Trophoblast cell (in vitro differentiated cells and primary cell): ENCODE results near the gene NPB.

ENCODE experiments used
- DNase-seq, 2 donors: peaks; one replicate each; pipeline ENCODE4 v3.0.0-alpha.2; 2016
- H2AFZ ChIP-seq: 2 replicates; pipeline ENCODE4 v1.6.1; 2013; ENCODE audit warnings: low read length, moderate library complexity, mild to moderate bottlenecking; ENCODE audit not compliant: insufficient read depth, poor library complexity
- H2AK5ac ChIP-seq: 2 replicates; pipeline ENCODE4 v1.6.1; 2013; ENCODE audit warnings: mild to moderate bottlenecking, low read length
- H2BK120ac ChIP-seq: 2 replicates; pipeline ENCODE4 v1.6.1; 2013; ENCODE audit warnings: low read length, mild to moderate bottlenecking, moderate library complexity; ENCODE audit not compliant: insufficient read depth, poor library complexity
- H2BK12ac ChIP-seq: 2 replicates; pipeline ENCODE4 v1.6.1; 2013; ENCODE audit warnings: mild to moderate bottlenecking, low read length, moderate library complexity
- H2BK5ac ChIP-seq: 2 replicates; pipeline ENCODE4 v1.6.1; 2013; ENCODE audit warnings: low read length, low read depth, moderate library complexity, mild to moderate bottlenecking; ENCODE audit not compliant: poor library complexity
- H3K14ac ChIP-seq: 2 replicates; pipeline ENCODE4 v1.6.1; 2013; ENCODE audit warnings: mild to moderate bottlenecking, low read length
- H3K18ac ChIP-seq: 2 replicates; pipeline ENCODE4 v1.6.1; 2013; ENCODE audit warnings: mild to moderate bottlenecking, low read length
- H3K23ac ChIP-seq: 2 replicates; pipeline ENCODE4 v1.6.1; 2013; ENCODE audit warnings: low read length
- H3K27ac ChIP-seq: 2 replicates; pipeline ENCODE4 v1.5.1; 2013; ENCODE audit warnings: low read depth, mild to moderate bottlenecking, inconsistent platforms, low read length, moderate library complexity
- H3K27me3 ChIP-seq: 2 replicates; pipeline ENCODE4 v1.6.1; 2013; ENCODE audit warnings: inconsistent platforms, mild to moderate bottlenecking, low read length, moderate library complexity; ENCODE audit not compliant: insufficient read depth
- H3K36me3 ChIP-seq, 2 experiments: 1 replicate in 1 of 2; 2 replicates in 1 of 2; pipeline ENCODE4 v1.6.1; 2013; ENCODE audit warnings: low read length in 2 of 2, mild to moderate bottlenecking in 2 of 2, moderate library complexity in 1 of 2; ENCODE audit not compliant: insufficient read depth in 2 of 2, control insufficient read depth in 1 of 2
- H3K4ac ChIP-seq: 2 replicates; pipeline ENCODE4 v1.6.1; 2013; ENCODE audit warnings: low read depth, mild to moderate bottlenecking, low read length, moderate library complexity
- H3K4me1 ChIP-seq, 2 experiments: 1 replicate in 1 of 2; 2 replicates in 1 of 2; pipeline ENCODE4 v1.6.1; 2013; ENCODE audit warnings: low read length in 2 of 2, mild to moderate bottlenecking in 2 of 2, moderate library complexity in 1 of 2; ENCODE audit not compliant: insufficient read depth in 2 of 2, control insufficient read depth in 1 of 2
- H3K4me2 ChIP-seq: 2 replicates; pipeline ENCODE4 v1.6.1; 2013; ENCODE audit warnings: inconsistent platforms, mild to moderate bottlenecking, low read length, moderate library complexity
- H3K4me3 ChIP-seq: 2 replicates; pipeline ENCODE4 v1.5.1; 2013; ENCODE audit warnings: mild to moderate bottlenecking, low read depth, low read length, inconsistent platforms
- H3K79me1 ChIP-seq: one replicate; pipeline ENCODE4 v1.6.1; 2013; ENCODE audit warnings: low read length
- H3K79me2 ChIP-seq: 2 replicates; pipeline ENCODE4 v1.6.1; 2013; ENCODE audit warnings: low read length, mild to moderate bottlenecking; ENCODE audit not compliant: control insufficient read depth, insufficient read depth, poor library complexity
- H3K9ac ChIP-seq: 2 replicates; pipeline ENCODE4 v1.6.1; 2013; ENCODE audit warnings: mild to moderate bottlenecking, low read length
- H3K9me3 ChIP-seq: 2 replicates; pipeline ENCODE4 v1.6.1; 2013; ENCODE audit warnings: low read depth, mild to moderate bottlenecking, control low read depth, inconsistent platforms, low read length; ENCODE audit not compliant: insufficient read depth
- H4K12ac ChIP-seq: 2 replicates; pipeline ENCODE4 v1.6.1; 2013; ENCODE audit warnings: low read depth, mild to moderate bottlenecking, low read length, moderate library complexity
- H4K8ac ChIP-seq: 2 replicates; pipeline ENCODE4 v1.6.1; 2013; ENCODE audit warnings: low read depth, mild to moderate bottlenecking, low read length, moderate library complexity
- H4K91ac ChIP-seq: one replicate; pipeline ENCODE4 v1.6.1; 2013; ENCODE audit warnings: low read depth, mild to moderate bottlenecking, low read length, moderate library complexity
- WGBS: extraction: QIAGEN DNeasy Blood & Tissue Kit; methylation state at CpG from one replicate; pipeline ENCODE4 v1.1.7; 2013; ENCODE audit warnings: missing lambda C conversion rate; ENCODE audit not compliant: insufficient read length, insufficient coverage; ENCODE audit errors: extremely low coverage; 5-methylcytosine and 5-hydroxymethylcytosine counted together

NPB gene

DNA sequence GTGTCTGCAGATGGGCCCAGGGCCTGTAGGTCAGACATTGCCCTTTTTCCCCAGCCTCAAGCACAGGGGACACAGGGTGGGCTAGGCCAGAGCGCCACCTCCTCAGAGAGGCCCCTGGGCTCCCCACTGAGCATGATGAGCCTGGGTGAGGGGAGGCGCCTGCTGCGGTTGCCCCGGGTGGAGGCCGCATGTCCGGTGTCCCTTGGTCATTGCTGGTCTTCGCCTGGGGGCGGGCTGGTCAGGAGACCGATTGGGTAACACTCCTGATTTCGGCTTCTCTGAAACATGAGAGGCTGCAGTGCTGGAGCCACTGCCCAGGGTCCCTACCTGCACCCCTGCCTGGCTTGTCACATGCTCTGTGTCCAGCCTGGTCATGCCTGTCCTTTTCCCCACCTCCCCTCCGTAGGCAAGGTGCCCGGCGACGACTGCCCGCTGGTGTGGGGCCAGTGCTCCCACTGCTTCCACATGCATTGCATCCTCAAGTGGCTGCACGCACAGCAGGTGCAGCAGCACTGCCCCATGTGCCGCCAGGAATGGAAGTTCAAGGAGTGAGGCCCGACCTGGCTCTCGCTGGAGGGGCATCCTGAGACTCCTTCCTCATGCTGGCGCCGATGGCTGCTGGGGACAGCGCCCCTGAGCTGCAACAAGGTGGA, 2.4 kb upstream of the NPB start:
- peak; percentile 54 to 69 for DNase-seq

DNA sequence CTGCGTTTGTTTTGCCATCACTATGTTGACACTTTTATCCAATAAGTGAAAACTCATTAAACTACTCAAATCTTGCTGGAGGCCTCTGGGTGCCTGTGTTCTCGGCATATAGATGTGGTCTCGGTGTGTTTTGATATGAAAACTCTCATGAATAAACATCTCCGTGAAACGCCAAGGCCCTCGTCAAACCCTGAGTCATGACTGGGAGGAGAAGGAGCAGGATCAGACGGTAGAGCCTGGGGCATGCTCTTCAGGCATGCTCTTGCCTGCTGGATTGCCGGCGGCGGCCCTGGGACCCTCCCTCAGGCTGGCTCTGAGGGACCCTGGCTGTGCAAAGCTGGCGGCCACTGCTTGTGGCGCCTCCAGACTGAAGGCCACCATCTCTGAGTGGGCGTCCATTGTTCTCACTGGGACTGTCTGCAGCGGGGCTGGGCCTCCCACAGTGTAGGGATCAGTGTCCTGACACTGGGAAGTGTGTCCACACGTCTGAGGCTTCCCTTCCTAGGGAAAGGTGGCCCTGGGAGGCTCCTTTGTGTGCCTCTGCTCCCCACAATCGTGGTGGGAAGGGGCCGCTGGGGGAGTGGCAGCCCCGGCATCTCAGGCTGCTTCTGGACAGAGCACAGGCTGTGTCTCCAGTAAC, 1.7 kb upstream of the NPB start:
- H2AK5ac ChIP-seq: no peak overlapping the region
- peak overlapping the region; percentile 23 for H3K27ac ChIP-seq
- no peak overlapping the region for H3K18ac ChIP-seq
- H2BK12ac ChIP-seq: no peak overlapping the region
- no peak overlapping the region for H3K4me3 ChIP-seq
- H2BK120ac ChIP-seq: peak overlapping the region; percentile 18
- H3K9me3 ChIP-seq: peaks cover 3% of the 10 kb centered on the region
- WGBS: no CpG with 5 or more reads among the region's 18 CpGs
- H3K79me2 ChIP-seq: no peaks in the 10 kb centered on the region
- H4K8ac ChIP-seq: no peak overlapping the region
- peak overlapping the region; percentile 58 for H4K91ac ChIP-seq
- peaks cover 5% of the 10 kb centered on the region for H3K27me3 ChIP-seq
- no peak overlapping the region for H4K12ac ChIP-seq
- H3K9ac ChIP-seq: no peak overlapping the region
- H2BK5ac ChIP-seq: peak overlapping the region; percentile 43
- peaks cover 46 to 61% of the 10 kb centered on the region in 2 experiments for H3K36me3 ChIP-seq
- peaks cover 8 to 29% of the 10 kb centered on the region in 2 experiments for H3K4me1 ChIP-seq
- peaks cover 11% of the 10 kb centered on the region for H3K79me1 ChIP-seq
- no peak overlapping the region for H3K14ac ChIP-seq
- H3K4ac ChIP-seq: no peak overlapping the region
- H3K4me2 ChIP-seq: no peak overlapping the region
- peak in 1 of 2 donors; percentile 40 for DNase-seq
- H2AFZ ChIP-seq: no peak overlapping the region
- H3K23ac ChIP-seq: no peak overlapping the region

More for the DNA sequence above, 2.4 kb upstream of the NPB start:
- peaks cover 11% of the 10 kb centered on the region for H3K79me1 ChIP-seq
- no peaks in the 10 kb centered on the region for H3K79me2 ChIP-seq
- H3K27me3 ChIP-seq: peaks cover 5% of the 10 kb centered on the region
- WGBS: no CpG with 5 or more reads among the region's 22 CpGs
- no peak overlapping the region for H3K4me2 ChIP-seq
- H3K9me3 ChIP-seq: peaks cover 3% of the 10 kb centered on the region
- H3K4me3 ChIP-seq: no peak overlapping the region
- no peak overlapping the region for H2BK12ac ChIP-seq
- H3K14ac ChIP-seq: peak overlapping the region; percentile 13
- peak overlapping the region; percentile 45 for H3K18ac ChIP-seq
- H3K9ac ChIP-seq: no peak overlapping the region
- peak overlapping the region; percentile 84 for H2BK120ac ChIP-seq
- no peak overlapping the region for H4K12ac ChIP-seq
- H2BK5ac ChIP-seq: peak overlapping the region; percentile 4
- peak overlapping the region; percentile 77 for H3K27ac ChIP-seq
- peaks cover 44 to 58% of the 10 kb centered on the region in 2 experiments for H3K36me3 ChIP-seq
- no peak overlapping the region for H2AFZ ChIP-seq
- H2AK5ac ChIP-seq: no peak overlapping the region
- H4K8ac ChIP-seq: no peak overlapping the region
- H4K91ac ChIP-seq: peak overlapping the region; percentile 94
- H3K4ac ChIP-seq: no peak overlapping the region
- H3K4me1 ChIP-seq: peaks cover 8 to 29% of the 10 kb centered on the region in 2 experiments
- H3K23ac ChIP-seq: no peak overlapping the region

DNA sequence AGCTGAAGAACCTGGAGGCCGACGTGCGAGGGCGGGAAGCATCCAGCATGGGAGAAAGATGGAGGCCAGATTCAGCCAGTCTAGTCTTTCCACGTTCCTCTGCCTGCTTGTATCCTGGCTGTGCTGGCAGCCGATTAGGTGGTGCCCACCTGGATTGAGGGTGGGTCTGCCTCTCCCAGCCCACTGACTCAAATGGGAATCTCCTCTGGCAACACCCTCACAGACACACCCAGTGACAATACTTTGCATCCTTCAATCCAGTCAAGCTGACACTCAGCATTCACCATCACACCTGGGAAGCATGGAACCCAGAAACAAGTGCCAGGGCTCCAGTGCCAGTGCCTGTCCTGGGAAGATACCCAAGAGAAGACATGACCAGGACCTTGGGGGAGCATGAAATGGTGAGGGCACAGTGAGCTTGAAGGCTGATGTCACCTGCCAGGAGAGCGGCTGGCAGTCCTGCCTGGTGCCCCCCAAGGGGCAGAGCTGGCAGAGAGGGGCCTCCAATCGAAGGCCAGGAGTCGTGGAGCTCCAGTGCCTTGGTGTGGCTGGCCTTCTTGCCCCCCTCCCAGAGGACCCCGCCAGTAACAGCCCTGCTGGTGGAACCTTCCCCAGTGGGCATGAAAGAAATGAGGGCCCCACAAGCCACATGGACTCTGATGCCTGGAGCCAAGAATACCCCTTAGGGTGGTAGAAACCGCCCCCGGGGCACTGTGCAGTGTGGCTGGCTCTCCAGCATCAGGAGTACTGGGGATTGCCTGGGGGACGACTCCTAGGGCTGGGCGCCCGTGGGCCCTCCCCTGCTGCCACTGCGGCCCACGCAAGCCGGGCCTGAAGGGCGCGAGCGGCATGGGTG, 643 bp upstream of the NPB start:
- no peak for DNase-seq
- no peak overlapping the region for H2BK12ac ChIP-seq
- H2BK120ac ChIP-seq: no peak overlapping the region
- peak overlapping the region; percentile 17 for H4K8ac ChIP-seq
- no peaks in the 10 kb centered on the region for H3K79me2 ChIP-seq
- H4K91ac ChIP-seq: peak overlapping the region; percentile 60
- H3K9me3 ChIP-seq: peaks cover 3% of the 10 kb centered on the region
- H3K36me3 ChIP-seq: peaks cover 49 to 65% of the 10 kb centered on the region in 2 experiments
- no peak overlapping the region for H3K4me3 ChIP-seq
- H3K4ac ChIP-seq: no peak overlapping the region
- H3K27ac ChIP-seq: no peak overlapping the region
- H3K18ac ChIP-seq: no peak overlapping the region
- peak overlapping the region; percentile 70 for H3K4me2 ChIP-seq
- H3K14ac ChIP-seq: peak overlapping the region; percentile 23
- no peak overlapping the region for H2BK5ac ChIP-seq
- H3K79me1 ChIP-seq: peaks cover 11% of the 10 kb centered on the region
- WGBS: no CpG with 5 or more reads among the region's 21 CpGs
- no peak overlapping the region for H2AFZ ChIP-seq
- no peak overlapping the region for H3K23ac ChIP-seq
- no peak overlapping the region for H2AK5ac ChIP-seq
- H3K27me3 ChIP-seq: peaks cover 5% of the 10 kb centered on the region
- no peak overlapping the region for H3K9ac ChIP-seq
- peaks cover 8 to 29% of the 10 kb centered on the region in 2 experiments for H3K4me1 ChIP-seq
- no peak overlapping the region for H4K12ac ChIP-seq

DNA sequence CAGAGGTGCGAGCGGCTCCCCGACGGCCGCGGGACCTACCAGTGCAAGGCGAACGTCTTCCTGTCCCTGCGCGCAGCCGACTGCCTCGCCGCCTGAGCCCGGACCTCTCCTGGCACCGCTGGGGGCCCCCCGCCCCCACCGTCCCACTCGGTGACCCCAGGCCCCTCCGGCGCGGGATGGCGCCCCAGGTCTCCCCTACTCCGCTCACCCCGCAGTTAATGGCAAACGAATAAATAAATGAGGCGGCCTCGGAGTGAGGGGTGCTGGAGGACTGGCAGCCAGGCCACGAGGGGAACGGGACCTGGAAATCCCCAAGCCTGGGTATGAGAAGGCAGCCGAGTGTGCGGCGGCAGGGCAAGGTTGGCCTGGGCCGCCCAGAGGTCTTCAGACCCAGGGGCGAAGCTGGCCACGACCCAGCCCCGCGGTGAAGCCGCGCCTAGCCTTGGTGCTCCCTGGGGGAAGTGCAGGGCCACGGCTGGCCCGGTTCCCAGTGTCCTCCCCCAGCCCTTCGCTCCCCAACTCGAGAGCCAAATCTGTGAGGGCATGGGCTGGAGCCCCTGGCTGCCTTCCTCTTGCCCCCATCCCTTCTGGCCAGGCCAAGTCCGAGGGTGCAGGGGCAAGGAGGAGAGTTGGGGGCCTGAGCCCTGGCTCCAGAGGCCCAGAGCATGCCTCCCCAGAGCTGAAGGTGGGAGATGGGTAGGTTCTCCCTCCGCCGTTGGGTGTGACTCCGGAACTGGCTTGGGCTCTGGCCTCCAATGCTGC, 796 bp downstream of the NPB start:
- no peak overlapping the region for H2AFZ ChIP-seq
- no peak overlapping the region for H3K23ac ChIP-seq
- no peak overlapping the region for H4K8ac ChIP-seq
- no peak overlapping the region for H2BK5ac ChIP-seq
- peaks cover 8 to 29% of the 10 kb centered on the region in 2 experiments for H3K4me1 ChIP-seq
- peak overlapping the region; percentile 70 for H3K4me2 ChIP-seq
- H3K4ac ChIP-seq: no peak overlapping the region
- no CpG with 5 or more reads among the region's 47 CpGs for WGBS
- H3K14ac ChIP-seq: peak overlapping the region; percentile 16
- H3K79me1 ChIP-seq: peaks cover 11% of the 10 kb centered on the region
- peaks cover 59 to 70% of the 10 kb centered on the region in 2 experiments for H3K36me3 ChIP-seq
- H3K79me2 ChIP-seq: no peaks in the 10 kb centered on the region
- no peak overlapping the region for H2AK5ac ChIP-seq
- H3K9me3 ChIP-seq: peaks cover 3% of the 10 kb centered on the region
- H2BK12ac ChIP-seq: no peak overlapping the region
- no peak overlapping the region for H3K9ac ChIP-seq
- peak overlapping the region; percentile 30 for H4K12ac ChIP-seq
- DNase-seq: no peak
- H3K18ac ChIP-seq: no peak overlapping the region
- peaks cover 5% of the 10 kb centered on the region for H3K27me3 ChIP-seq
- no peak overlapping the region for H3K27ac ChIP-seq
- peak overlapping the region; percentile 60 for H4K91ac ChIP-seq
- H3K4me3 ChIP-seq: no peak overlapping the region
- no peak overlapping the region for H2BK120ac ChIP-seq
